Breast epithelium (tissue), 3 donors: ENCODE data around the gene TSACC.

ENCODE experiments used
- CTCF ChIP-seq, 3 donors: fragments of 450-650 bp; IDR thresholded peaks; one replicate each; pipeline ENCODE4 v1.5.1; 2016 to 2017; ENCODE audit warnings: antibody characterized with exemption in 3 of 3, mild to moderate bottlenecking in 3 of 3, moderate library complexity in 3 of 3
- POLR2A ChIP-seq: fragments of 450-650 bp; IDR thresholded peaks from one replicate; pipeline ENCODE4 v1.6.1; 2016; ENCODE audit warnings: antibody characterized with exemption, mild to moderate bottlenecking, moderate library complexity

GRCh38 chr1:156319664-156320063 is 18.7 kb upstream of the TSACC start:
- TF ChIP-seq CTCF (IDR thresholded peaks at IDR 0.05) (peak in 2 of 3 donors; percentile 38 to 42), POLR2A (no peak)
